Mononuclear cell (primary cell): ENCODE data around the gene SFT2D1. TPM values are rescaled to one million over a fixed set of nuclear protein-coding genes. Genes with fewer than 3 reads are reported as not detected.

Experiments used
- H3K27me3 ChIP-seq: 2 replicates; pipeline ENCODE4 v1.6.0; 2011; ENCODE audit warnings: low read length, control low read depth; ENCODE audit not compliant: insufficient read depth
- H3K4me1 ChIP-seq: 2 replicates; pipeline ENCODE4 v1.5.1; 2011; ENCODE audit warnings: mild to moderate bottlenecking, low read length, control low read depth; ENCODE audit not compliant: insufficient read depth
- H3K4me3 ChIP-seq: 2 replicates; pipeline ENCODE4 v1.5.1; 2011; ENCODE audit warnings: mild to moderate bottlenecking, low read length, moderate library complexity
- H3K9me3 ChIP-seq: 2 replicates; pipeline ENCODE4 v1.5.1; 2011; ENCODE audit warnings: low read depth, mild to moderate bottlenecking, control low read depth, low read length
- total RNA-seq: library from RNA; depleted of rRNA; stranded (reverse); fragments of >200 nt; gene quantifications from one replicate; pipeline ENCODE4 v1.2.3, GENCODE V29; 2012

Gene SFT2D1
- total RNA-seq, 1 donor: 14.2 TPM

- Histone ChIP-seq H3K9me3 (no peaks in the 10 kb centered on the region), H3K27me3 (no peaks in the 10 kb centered on the region), H3K4me1 (peaks cover 4% of the 10 kb centered on the region), H3K4me3 (no peak overlapping the region)
Measured at GRCh38 chr6:166270706-166271375, 71.5 kb downstream of the SFT2D1 start.

Other genes with a start within 250 kb of the SFT2D1 start
- not detected for gene TBXT, start 174.7 kb downstream of the SFT2D1 start, total RNA-seq
- gene PRR18, start 34.2 kb downstream of the SFT2D1 start, total RNA-seq: not detected
- 18.4 TPM for gene MPC1, start 40.4 kb upstream of the SFT2D1 start, total RNA-seq
- gene RAMACL, start 244.1 kb upstream of the SFT2D1 start, total RNA-seq: 0.73 TPM